Kidney epithelial cell (primary cell): ENCODE results near the gene R3HDML. TPM values are rescaled to one million over a fixed set of nuclear protein-coding genes. Genes with fewer than 3 reads are reported as not detected.

Source experiments
- DNase-seq: peaks from one replicate; pipeline ENCODE4 v3.0.0-alpha.2; 2010; ENCODE audit warnings: low read depth
- H3K27me3 ChIP-seq: 2 replicates; pipeline ENCODE4 v1.6.0; 2011; ENCODE audit warnings: low read length; ENCODE audit not compliant: control insufficient read depth, insufficient read depth
- H3K36me3 ChIP-seq: 2 replicates; pipeline ENCODE4 v1.5.1; 2011; ENCODE audit warnings: low read length; ENCODE audit not compliant: control insufficient read depth, insufficient read depth
- H3K4me3 ChIP-seq: 2 replicates; pipeline ENCODE4 v1.5.1; 2011; ENCODE audit warnings: low read depth, mild to moderate bottlenecking, control low read depth, low read length
- CTCF ChIP-seq: IDR thresholded peaks from 2 replicates; pipeline ENCODE4 v1.5.1; 2011; ENCODE audit warnings: mild to moderate bottlenecking, moderate library complexity, low read length, control low read depth, inconsistent platforms; ENCODE audit not compliant: insufficient read depth, poor library complexity, severe bottlenecking
- total RNA-seq: library from RNA; depleted of rRNA; stranded (reverse); fragments of >200 nt; gene quantifications from 2 replicates; pipeline ENCODE4 v1.2.3, GENCODE V29; 2015

The R3HDML gene
- total RNA-seq, 1 donor from 2014 or later = not detected

GRCh38 chr20:44348168-44348659 lies 11.4 kb downstream of the R3HDML start:
- no peak for DNase-seq
- H3K36me3 ChIP-seq = no peaks in the 10 kb centered on the region
- no peak for TF ChIP-seq CTCF
- H3K4me3 ChIP-seq = no peak overlapping the region
- no peaks in the 10 kb centered on the region for H3K27me3 ChIP-seq

GRCh38 chr20:44349349-44349748 lies 12.5 kb downstream of the R3HDML start:
- Histone ChIP-seq H3K4me3 (no peak overlapping the region), H3K36me3 (no peaks in the 10 kb centered on the region), H3K27me3 (no peaks in the 10 kb centered on the region)
- DNase-seq = no peak
- TF ChIP-seq CTCF = no peak

- H3K27me3 ChIP-seq = peaks cover 3% of the 10 kb centered on the region
- no peak for TF ChIP-seq CTCF
- H3K4me3 ChIP-seq = no peak overlapping the region
- no peak for DNase-seq
- no peaks in the 10 kb centered on the region for H3K36me3 ChIP-seq
Measured at GRCh38 chr20:44350567-44350966, 13.7 kb downstream of the R3HDML start.

GRCh38 chr20:44354979-44355497 lies 18.2 kb downstream of the R3HDML start:
- Histone ChIP-seq H3K36me3 (no peaks in the 10 kb centered on the region), H3K4me3 (no peak overlapping the region), H3K27me3 (peaks cover 3% of the 10 kb centered on the region)
- DNase-seq = no peak
- no peak for TF ChIP-seq CTCF

GRCh38 chr20:44355498-44356352 lies 18.9 kb downstream of the R3HDML start, which contains the start of gene HNF4A:
HNF4A (plus strand) TSS chr20:44355699; CDS start chr20:44355805, 106 bp downstream.
- TF ChIP-seq CTCF = no peak
- no peak for DNase-seq
- H3K4me3 ChIP-seq = no peak within 1 kb of the TSS
- H3K27me3 ChIP-seq = peaks cover 3% of the 10 kb centered on the region
- H3K36me3 ChIP-seq = no peaks in the 10 kb centered on the region
